ENCODE data around the gene MRPS22.

DNA sequence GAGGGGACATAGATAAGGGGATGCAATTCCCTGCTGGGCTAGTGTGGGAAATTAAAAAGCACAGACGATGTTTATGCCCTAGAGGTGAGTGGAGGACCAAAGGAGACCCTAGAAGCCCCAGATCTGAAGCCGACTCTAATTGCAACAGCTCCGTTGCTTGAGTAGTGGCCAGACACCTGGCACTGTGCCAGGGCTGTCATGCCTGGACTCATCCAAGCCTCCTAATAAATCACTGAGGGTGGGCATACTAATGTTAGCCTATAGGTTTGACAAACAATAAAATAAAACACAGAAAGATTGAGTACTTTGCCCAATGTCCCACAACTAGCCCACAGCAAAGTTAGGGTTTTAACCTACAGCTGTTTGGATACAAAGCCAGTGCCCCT is 25.4 kb upstream of the MRPS22 start:
- TF ChIP-seq POLR2AphosphoS5 (IDR thresholded peaks at IDR 0.05; ENCODE audit: borderline replicate concordance, low read depth, low read length) (no peak), EZH2 (IDR thresholded peaks at IDR 0.05) (no peak)
